ENCODE results near the gene PROP1. TPM values are rescaled to one million over a fixed set of nuclear protein-coding genes. Genes with fewer than 3 reads are reported as not detected.

PROP1 gene
- total RNA-seq, 1 experiment from 2014 or later = not detected

DNA sequence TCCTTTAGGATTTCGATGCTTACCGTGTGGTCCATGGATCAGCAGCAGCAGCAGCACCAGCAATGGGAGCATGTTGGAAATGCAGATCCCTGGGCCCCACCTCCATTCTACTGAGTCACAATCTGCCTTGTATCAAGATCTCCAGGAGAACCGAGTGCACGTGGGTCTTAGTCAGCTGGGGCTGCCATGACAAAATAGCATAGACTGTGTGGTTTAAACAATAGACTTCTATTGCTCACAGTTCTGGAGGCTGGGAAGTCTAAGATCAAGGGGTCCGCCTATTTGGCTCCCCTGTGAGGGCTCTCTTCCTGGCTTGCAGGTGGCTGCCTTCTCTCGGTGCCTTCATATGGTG lies 1.3 kb upstream of the PROP1 start:
- Histone ChIP-seq H4K20me1 (ENCODE audit: insufficient read depth, low read depth, low read length) (no peaks in the 10 kb centered on the region), H3K4me3 (ENCODE audit: low read length) (no peak overlapping the region), H3K27ac (ENCODE audit: low read length) (no peak overlapping the region), H3K9me3 (ENCODE audit: low read length) (no peaks in the 10 kb centered on the region), H3K36me3 (ENCODE audit: insufficient read depth, low read length) (no peaks in the 10 kb centered on the region), H3K4me2 (ENCODE audit: low read depth, low read length, poor library complexity, severe bottlenecking) (no peak overlapping the region), H3K9me2 (replicated peaks; ENCODE audit: insufficient read depth, low read length) (no peaks in the 10 kb centered on the region), H3K27me3 (ENCODE audit: low read length) (no peaks in the 10 kb centered on the region), H3K4me1 (ENCODE audit: low read length) (no peaks in the 10 kb centered on the region), H3K9ac (ENCODE audit: low read length) (no peak overlapping the region), H2AFZ (ENCODE audit: low read length) (no peak overlapping the region), H3K79me2 (ENCODE audit: low read length) (no peaks in the 10 kb centered on the region)
- DNase-seq = peak; percentile 35

DNA sequence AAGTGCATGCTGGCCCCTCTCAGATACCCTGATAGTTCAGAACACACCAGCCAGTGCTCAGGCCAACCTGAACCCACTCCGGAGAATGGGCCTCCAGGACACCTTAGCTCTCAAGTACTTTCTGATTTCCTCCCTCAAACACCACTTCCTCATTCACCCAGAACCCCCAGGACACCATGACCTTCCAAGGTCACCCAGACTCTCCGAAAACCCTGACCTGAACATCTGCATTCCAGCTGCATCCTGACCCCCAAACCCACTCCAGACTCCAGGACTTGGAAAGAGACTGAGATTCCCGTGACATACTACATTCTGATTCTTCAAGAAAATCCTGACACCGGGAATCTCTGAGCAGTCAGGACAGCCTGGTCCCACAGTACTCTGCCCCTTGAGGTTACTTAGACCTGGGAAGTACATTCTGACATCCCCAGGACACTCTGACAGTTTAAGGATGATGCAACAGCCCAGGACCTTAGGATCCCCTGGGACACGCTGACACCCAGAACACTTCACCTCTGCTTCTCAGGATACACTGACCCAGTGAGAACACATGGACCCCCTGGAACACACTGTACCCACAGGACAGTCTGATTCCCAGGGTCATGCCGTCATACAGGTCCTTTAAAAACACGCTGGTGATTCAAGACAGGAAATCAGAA lies 747 bp upstream of the PROP1 start:
- H3K27me3 ChIP-seq (ENCODE audit: low read length) = no peaks in the 10 kb centered on the region

DNA sequence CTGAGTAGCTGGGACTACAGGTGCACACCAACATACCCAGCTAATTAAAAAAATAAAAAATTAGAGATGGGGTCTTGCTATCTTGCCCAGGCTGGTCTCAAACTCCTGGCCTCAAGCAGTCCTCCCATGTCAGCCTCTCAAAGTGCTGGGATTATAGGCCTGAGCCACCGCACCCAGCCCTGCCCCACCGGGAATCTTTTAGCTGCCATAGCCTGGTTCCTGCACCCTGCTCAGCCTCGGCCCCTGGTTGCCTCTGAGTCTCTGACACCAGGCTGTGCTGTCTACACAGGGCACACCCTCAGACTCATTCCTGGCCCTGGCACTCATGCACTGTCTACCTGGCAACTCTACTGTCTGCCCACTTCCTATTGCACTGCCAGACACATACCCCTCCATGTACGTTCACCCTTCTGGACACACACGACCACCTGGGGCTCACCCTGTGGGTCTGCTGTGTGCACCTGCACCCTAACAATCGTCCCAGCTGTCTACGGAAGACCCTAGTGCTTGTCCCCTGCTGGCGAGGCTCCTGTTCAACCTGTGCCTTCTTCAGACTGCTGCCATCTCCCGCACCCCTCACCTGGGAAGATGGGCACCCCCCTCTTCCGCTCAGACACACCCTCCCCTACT lies 1.4 kb downstream of the PROP1 start:
- no peaks in the 10 kb centered on the region for H3K9me3 ChIP-seq (ENCODE audit: low read length)
- H3K36me3 ChIP-seq (ENCODE audit: insufficient read depth, low read length) = no peaks in the 10 kb centered on the region
- H3K4me1 ChIP-seq (ENCODE audit: low read length) = no peaks in the 10 kb centered on the region
- no peaks in the 10 kb centered on the region for H3K9me2 ChIP-seq (replicated peaks; ENCODE audit: insufficient read depth, low read length)
- H2AFZ ChIP-seq (ENCODE audit: low read length) = no peak overlapping the region
- no peak overlapping the region for H3K9ac ChIP-seq (ENCODE audit: low read length)
- H3K4me2 ChIP-seq (ENCODE audit: low read depth, low read length, poor library complexity, severe bottlenecking) = no peak overlapping the region
- no peaks in the 10 kb centered on the region for H3K27me3 ChIP-seq (ENCODE audit: low read length)
- no peaks in the 10 kb centered on the region for H3K79me2 ChIP-seq (ENCODE audit: low read length)
- no peak overlapping the region for H3K4me3 ChIP-seq (ENCODE audit: low read length)
- DNase-seq = peak; percentile 22
- H4K20me1 ChIP-seq (ENCODE audit: insufficient read depth, low read depth, low read length) = no peaks in the 10 kb centered on the region
- no peak overlapping the region for H3K27ac ChIP-seq (ENCODE audit: low read length)

More for the DNA sequence above, 747 bp upstream of the PROP1 start:
- Histone ChIP-seq H3K9ac (ENCODE audit: low read length) (no peak overlapping the region), H4K20me1 (ENCODE audit: insufficient read depth, low read depth, low read length) (no peaks in the 10 kb centered on the region), H3K4me2 (ENCODE audit: low read depth, low read length, poor library complexity, severe bottlenecking) (no peak overlapping the region), H3K36me3 (ENCODE audit: insufficient read depth, low read length) (no peaks in the 10 kb centered on the region), H3K4me3 (ENCODE audit: low read length) (no peak overlapping the region), H3K27ac (ENCODE audit: low read length) (no peak overlapping the region), H3K4me1 (ENCODE audit: low read length) (no peaks in the 10 kb centered on the region), H3K9me3 (ENCODE audit: low read length) (no peaks in the 10 kb centered on the region), H3K9me2 (replicated peaks; ENCODE audit: insufficient read depth, low read length) (no peaks in the 10 kb centered on the region), H3K79me2 (ENCODE audit: low read length) (no peaks in the 10 kb centered on the region), H2AFZ (ENCODE audit: low read length) (no peak overlapping the region)
- DNase-seq = peak; percentile 34

DNA sequence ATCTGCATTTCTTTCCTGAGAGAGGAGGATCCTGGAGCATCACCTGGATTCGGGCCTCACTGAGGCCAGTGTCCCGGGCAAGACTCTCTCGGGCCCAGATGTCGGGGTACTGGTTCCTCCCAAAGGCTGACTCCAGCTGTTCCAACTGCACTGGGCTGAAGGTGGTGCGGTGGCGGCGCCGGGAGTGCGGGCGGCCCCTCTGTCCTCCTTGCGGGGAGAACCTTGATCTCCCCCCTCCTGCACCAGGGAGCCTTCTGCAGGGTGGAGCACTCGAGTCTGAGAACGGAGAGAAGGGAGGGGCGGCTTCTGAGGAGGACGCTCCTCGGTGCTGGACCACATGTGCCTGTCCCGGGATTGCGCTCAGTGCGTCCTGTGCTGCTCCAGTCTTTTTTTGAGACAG lies 2.0 kb downstream of the PROP1 start:
- H3K27me3 ChIP-seq (ENCODE audit: low read length) = no peaks in the 10 kb centered on the region

DNA sequence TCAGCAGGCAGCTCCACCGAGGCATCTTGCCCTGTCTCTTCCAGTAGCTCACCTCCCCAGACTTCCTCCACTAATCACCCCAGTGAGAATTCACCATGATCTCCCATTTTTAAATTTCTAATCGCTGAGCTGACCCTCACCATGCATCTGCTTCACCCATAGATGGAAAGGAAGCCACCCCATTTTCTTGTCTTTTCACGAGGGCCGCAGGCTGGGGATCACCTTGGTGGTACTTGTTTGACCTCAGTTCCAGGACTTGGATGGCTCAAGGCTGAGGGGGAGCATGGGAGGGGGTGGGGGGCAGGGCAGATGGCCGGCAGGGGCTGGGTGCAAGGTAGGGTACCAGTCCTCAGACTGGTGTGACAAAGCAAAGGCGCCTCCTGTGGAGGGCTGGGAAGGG lies 3.6 kb downstream of the PROP1 start:
- Histone ChIP-seq H3K36me3 (ENCODE audit: insufficient read depth, low read length) (no peaks in the 10 kb centered on the region), H3K79me2 (ENCODE audit: low read length) (no peaks in the 10 kb centered on the region), H3K27me3 (ENCODE audit: low read length) (no peaks in the 10 kb centered on the region), H2AFZ (ENCODE audit: low read length) (no peak overlapping the region), H3K4me1 (ENCODE audit: low read length) (no peaks in the 10 kb centered on the region), H3K4me3 (ENCODE audit: low read length) (no peak overlapping the region), H3K9me2 (replicated peaks; ENCODE audit: insufficient read depth, low read length) (no peaks in the 10 kb centered on the region), H4K20me1 (ENCODE audit: insufficient read depth, low read depth, low read length) (no peaks in the 10 kb centered on the region), H3K4me2 (ENCODE audit: low read depth, low read length, poor library complexity, severe bottlenecking) (no peak overlapping the region), H3K9me3 (ENCODE audit: low read length) (no peaks in the 10 kb centered on the region), H3K9ac (ENCODE audit: low read length) (no peak overlapping the region), H3K27ac (ENCODE audit: low read length) (no peak overlapping the region)
- no peak for DNase-seq

More for the DNA sequence above, 2.0 kb downstream of the PROP1 start:
- Histone ChIP-seq H4K20me1 (ENCODE audit: insufficient read depth, low read depth, low read length) (no peaks in the 10 kb centered on the region), H3K4me1 (ENCODE audit: low read length) (no peaks in the 10 kb centered on the region), H3K9me3 (ENCODE audit: low read length) (no peaks in the 10 kb centered on the region), H3K36me3 (ENCODE audit: insufficient read depth, low read length) (no peaks in the 10 kb centered on the region), H3K4me2 (ENCODE audit: low read depth, low read length, poor library complexity, severe bottlenecking) (no peak overlapping the region), H3K9ac (ENCODE audit: low read length) (no peak overlapping the region), H3K79me2 (ENCODE audit: low read length) (no peaks in the 10 kb centered on the region), H3K4me3 (ENCODE audit: low read length) (no peak overlapping the region), H2AFZ (ENCODE audit: low read length) (no peak overlapping the region), H3K27ac (ENCODE audit: low read length) (no peak overlapping the region), H3K9me2 (replicated peaks; ENCODE audit: insufficient read depth, low read length) (no peaks in the 10 kb centered on the region)
- peak; percentile 2 for DNase-seq

DNA sequence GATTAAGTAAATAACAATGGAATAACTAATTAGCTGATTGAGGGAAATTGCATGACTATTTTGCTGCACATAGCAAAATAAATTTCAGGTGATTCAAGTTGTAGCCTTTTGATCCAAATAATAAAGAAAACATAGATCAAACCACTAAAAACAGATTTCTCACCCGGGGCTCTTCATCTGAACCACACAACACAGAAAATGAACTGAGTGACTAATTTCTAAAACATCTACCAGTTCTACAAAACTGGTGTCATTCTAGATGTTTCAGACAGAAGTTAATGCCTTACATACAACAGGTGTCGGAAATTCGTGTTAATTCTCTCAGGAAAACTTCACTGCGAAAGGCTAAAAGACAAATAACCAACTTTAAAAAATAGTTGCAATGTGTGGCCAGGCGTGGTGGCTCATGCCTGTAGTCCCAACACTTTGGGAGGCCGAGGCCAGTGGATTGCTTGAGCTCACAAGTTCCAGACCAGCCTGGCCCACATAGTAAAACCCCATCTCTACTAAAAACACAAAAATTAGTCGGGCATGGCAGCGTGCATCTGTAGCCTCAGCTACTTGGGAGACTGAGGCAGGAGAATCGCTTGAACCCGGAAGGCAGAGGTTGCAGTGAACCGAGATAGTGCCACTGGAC lies 6.9 kb downstream of the PROP1 start:
- Histone ChIP-seq H3K9ac (ENCODE audit: low read length) (no peak overlapping the region), H3K27me3 (ENCODE audit: low read length) (no peaks in the 10 kb centered on the region), H3K36me3 (ENCODE audit: insufficient read depth, low read length) (no peaks in the 10 kb centered on the region), H3K79me2 (ENCODE audit: low read length) (no peaks in the 10 kb centered on the region), H3K4me3 (ENCODE audit: low read length) (no peak overlapping the region), H3K4me1 (ENCODE audit: low read length) (no peaks in the 10 kb centered on the region), H3K9me2 (replicated peaks; ENCODE audit: insufficient read depth, low read length) (no peaks in the 10 kb centered on the region), H2AFZ (ENCODE audit: low read length) (no peak overlapping the region), H3K4me2 (ENCODE audit: low read depth, low read length, poor library complexity, severe bottlenecking) (no peak overlapping the region), H3K27ac (ENCODE audit: low read length) (no peak overlapping the region), H3K9me3 (ENCODE audit: low read length) (no peaks in the 10 kb centered on the region), H4K20me1 (ENCODE audit: insufficient read depth, low read depth, low read length) (no peaks in the 10 kb centered on the region)
- DNase-seq = peak; percentile 27

DNA sequence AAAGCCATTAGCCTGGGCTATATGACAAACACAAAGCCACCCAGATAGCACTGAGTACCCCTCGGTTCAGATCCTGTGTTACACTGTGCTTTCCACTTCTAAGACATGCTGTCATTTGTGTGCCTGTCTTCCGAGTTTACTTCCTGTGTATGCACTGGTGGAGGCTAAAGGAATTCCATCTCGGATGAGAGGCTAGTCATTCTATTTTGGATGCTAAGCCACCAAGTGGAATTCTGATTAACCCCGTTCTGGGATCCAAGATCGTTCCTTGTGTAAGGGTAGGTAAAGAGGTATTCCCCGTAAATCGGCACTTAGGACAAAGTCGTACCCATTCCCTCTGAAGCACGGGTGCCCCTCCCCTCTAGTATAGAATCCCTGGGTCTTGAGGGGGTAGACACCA lies 8.7 kb downstream of the PROP1 start:
- Histone ChIP-seq H3K27ac (ENCODE audit: low read length) (no peak overlapping the region), H3K9me2 (replicated peaks; ENCODE audit: insufficient read depth, low read length) (no peaks in the 10 kb centered on the region), H3K27me3 (ENCODE audit: low read length) (no peaks in the 10 kb centered on the region), H3K79me2 (ENCODE audit: low read length) (no peaks in the 10 kb centered on the region), H2AFZ (ENCODE audit: low read length) (no peak overlapping the region), H3K9ac (ENCODE audit: low read length) (no peak overlapping the region), H4K20me1 (ENCODE audit: insufficient read depth, low read depth, low read length) (no peaks in the 10 kb centered on the region), H3K36me3 (ENCODE audit: insufficient read depth, low read length) (no peaks in the 10 kb centered on the region), H3K4me2 (ENCODE audit: low read depth, low read length, poor library complexity, severe bottlenecking) (no peak overlapping the region), H3K4me3 (ENCODE audit: low read length) (no peak overlapping the region), H3K4me1 (ENCODE audit: low read length) (no peaks in the 10 kb centered on the region), H3K9me3 (ENCODE audit: low read length) (no peaks in the 10 kb centered on the region)
- peak; percentile 19 for DNase-seq

DNA sequence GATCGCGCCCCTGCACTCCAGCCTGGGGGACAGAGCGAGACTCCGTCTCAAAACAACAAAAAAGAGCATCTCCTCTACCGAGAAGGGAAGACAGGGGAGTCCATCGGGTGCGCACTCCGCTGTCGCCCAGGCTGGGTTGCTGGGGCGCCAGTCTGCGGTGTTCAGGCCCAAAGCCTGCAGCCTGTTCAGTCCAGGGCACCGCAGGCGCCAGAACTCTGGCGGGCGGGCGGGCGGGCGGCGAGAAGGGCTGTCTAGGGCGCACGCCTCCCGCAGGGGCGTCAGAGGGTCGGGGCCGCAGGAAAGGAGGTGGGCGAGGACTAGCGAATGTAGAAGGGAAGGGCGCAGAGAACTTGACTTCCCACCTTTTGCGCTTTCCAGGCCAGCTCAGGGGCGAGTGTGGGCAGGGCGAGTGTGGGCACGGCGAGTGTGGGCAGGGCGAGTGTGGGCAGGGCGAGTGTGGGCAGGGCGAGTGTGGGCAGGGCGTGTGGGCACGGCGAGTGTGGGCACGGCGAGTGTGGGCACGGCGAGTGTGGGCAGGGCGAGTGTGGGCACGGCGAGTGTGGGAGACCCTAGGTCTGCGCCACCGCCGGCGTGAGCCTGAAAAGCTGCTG lies 10.5 kb downstream of the PROP1 start:
- DNase-seq = peak; percentile 14
- Histone ChIP-seq H3K4me2 (ENCODE audit: low read depth, low read length, poor library complexity, severe bottlenecking) (no peak overlapping the region), H3K36me3 (ENCODE audit: insufficient read depth, low read length) (no peaks in the 10 kb centered on the region), H4K20me1 (ENCODE audit: insufficient read depth, low read depth, low read length) (no peaks in the 10 kb centered on the region), H3K4me1 (ENCODE audit: low read length) (no peaks in the 10 kb centered on the region), H3K4me3 (ENCODE audit: low read length) (no peak overlapping the region), H3K9ac (ENCODE audit: low read length) (no peak overlapping the region), H3K27me3 (ENCODE audit: low read length) (no peaks in the 10 kb centered on the region), H3K9me2 (replicated peaks; ENCODE audit: insufficient read depth, low read length) (no peaks in the 10 kb centered on the region), H2AFZ (ENCODE audit: low read length) (no peak overlapping the region), H3K9me3 (ENCODE audit: low read length) (no peaks in the 10 kb centered on the region), H3K27ac (ENCODE audit: low read length) (no peak overlapping the region), H3K79me2 (ENCODE audit: low read length) (no peaks in the 10 kb centered on the region)

All from Karpas-422 (cell line).